ENCODE measurements around the gene IZUMO4.

GRCh38 chr19:2116507-2116906 lies 19.8 kb downstream of the IZUMO4 start:
- TF ChIP-seq CTCF (conservative IDR thresholded peaks at IDR 0.05) = no peak
- TF ChIP-seq EZH2 (IDR thresholded peaks at IDR 0.05; ENCODE audit: low read depth) = no peak

Data from PC-9 (cell line).